GM21390 (cell line): ENCODE results near the gene CX3CL1.
"Not testable (repeated sequence)": the region's sequence is repeated elsewhere in the genome, so short reads cannot be mapped to it uniquely, and the experiment has no call there.

Source experiments
- ATAC-seq: cut with Tn5 transposase; IDR thresholded peaks from one replicate; pipeline ENCODE4 v1.9.1; 2021; ENCODE audit not compliant: unreplicated experiment

Gene CX3CL1

DNA sequence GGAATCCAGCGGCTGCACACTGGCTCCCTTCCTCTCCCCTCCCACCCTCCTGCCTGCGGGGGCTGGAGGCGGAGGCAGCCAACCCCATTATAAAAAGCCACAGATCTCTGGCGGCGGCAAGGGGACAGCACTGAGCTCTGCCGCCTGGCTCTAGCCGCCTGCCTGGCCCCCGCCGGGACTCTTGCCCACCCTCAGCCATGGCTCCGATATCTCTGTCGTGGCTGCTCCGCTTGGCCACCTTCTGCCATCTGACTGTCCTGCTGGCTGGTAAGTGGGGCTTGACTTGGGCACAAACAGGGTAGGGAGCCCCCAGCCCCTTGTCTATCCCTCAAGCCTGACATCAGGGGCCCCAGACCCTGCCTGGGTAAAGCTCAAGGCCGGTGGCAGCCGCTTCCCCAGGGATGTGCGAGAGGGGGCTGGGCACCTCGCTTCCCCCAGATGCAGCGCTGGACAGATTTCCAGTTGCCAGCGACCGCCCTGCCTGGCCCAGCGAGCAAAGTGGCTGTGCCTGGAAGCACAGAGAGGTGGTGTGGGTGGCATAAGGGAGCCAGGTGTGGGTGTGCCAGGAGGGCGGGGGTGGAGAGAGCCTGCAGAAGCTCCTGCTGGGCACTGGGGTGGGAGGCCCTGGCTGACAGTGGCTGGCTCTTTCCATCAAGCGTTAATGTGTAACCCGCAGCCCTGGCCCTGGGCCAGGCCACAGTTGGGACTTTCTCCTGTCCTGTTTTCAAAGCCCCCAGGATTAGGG is at the start of gene CX3CL1:
CX3CL1 (plus strand) TSS at position 119 of the 745 bp plus-strand sequence; CDS start at position 198, 79 bp downstream.
- no peak for ATAC-seq

DNA sequence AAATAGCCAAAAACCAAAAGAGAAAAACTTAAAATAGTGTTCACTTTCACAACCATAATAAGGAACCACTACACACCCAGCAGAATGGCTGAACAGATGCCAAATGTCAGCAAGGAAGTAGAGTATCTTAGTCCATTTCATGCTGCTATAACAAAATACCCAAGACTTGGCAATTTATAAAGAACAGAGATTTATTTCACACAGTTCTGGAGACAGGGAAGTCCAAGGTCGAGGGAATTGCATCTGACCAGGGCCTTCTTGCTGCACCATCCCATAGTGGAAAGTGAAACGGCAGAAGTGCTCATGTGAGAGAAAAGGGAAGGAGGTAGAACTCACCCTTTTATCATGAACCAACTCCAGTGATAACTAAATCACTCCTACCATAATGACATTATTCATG is 47.5 kb upstream of the CX3CL1 start:
- no peak for ATAC-seq

DNA sequence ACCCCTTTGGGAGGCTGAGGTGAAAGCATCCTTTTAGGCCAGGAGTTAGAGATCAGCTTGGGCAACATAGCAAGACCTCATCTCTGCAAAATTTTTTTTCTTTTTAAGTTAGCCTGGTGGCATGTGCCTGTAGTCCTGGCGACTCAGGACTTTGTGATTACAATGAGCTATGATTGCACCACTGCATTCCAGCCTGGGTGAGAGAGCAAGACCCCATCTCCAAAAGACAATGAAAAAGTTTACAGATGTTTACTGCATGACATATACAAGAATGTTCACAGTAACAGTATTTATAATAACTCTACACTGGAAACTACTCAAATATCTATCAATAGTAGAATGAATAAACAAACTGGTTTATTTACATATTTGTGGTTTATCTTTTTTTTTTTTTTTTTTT is 46.8 kb upstream of the CX3CL1 start:
- ATAC-seq: no peak

DNA sequence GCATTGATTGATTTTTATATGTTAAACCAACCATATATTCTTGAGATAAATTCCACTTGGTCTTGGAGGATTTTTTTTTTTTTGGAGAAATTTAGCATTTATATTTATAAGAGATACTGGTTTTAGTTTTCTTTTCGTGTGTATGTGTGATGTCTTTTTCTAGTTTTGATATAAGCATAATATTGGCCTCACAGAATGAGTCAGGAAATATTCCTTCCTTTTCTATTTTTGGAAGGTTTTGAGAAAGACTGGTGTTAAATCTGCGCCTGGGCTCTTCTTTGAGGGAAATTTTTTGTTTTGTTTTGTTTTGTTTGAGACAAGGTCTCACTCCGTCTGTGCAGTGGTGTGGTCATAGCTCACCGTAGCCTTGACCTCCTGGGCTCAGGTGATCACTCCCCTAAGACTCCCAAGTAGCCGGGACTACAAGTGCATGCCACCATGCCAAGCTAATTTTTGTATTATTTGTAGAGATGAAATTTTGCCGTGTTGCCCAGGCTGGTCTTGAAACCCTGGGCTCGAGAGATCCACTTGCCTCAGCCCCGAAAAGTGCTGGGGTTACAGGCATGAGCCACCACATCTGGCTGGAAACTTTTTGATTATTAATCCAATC is 42.5 kb upstream of the CX3CL1 start:
- no peak for ATAC-seq

DNA sequence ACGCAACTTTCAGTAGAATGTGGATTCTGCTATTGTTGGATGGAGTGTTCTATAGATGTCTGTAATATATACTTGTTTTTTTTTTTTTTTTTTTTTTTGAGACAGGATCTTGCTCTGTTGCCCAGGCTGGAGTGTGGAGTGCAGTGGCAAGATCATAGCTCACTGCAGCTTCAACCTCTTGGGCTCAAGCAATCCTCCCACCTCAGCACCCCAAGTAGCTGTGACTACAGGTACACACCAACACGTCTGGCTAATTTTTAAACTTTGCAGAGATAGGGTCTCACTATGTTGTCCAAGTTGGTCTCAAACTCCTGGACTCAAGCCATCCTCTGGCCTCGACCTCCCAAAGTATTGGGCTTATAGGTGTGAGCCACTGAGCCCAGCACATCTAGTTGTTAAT is 40.9 kb upstream of the CX3CL1 start:
- ATAC-seq: no peak

DNA sequence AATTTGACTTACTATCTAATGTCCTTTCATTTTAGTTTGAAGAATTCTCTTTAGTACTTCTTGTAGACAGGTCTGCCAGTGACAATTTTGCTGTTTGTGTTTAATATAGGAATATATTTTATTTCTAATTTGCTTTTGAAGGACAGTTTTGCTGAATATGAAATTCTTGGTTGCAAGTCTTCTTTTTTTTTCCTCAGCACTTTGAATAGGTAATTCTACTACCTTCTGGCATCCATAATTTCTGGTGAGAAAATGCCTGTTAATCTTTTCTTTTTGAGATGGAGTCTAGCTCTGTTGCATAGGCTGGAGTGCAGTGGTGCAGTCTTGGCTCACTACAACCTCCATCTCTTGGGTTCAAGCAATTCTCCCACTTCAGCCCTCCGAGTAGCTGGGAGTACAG is 38.9 kb upstream of the CX3CL1 start:
- no peak for ATAC-seq

DNA sequence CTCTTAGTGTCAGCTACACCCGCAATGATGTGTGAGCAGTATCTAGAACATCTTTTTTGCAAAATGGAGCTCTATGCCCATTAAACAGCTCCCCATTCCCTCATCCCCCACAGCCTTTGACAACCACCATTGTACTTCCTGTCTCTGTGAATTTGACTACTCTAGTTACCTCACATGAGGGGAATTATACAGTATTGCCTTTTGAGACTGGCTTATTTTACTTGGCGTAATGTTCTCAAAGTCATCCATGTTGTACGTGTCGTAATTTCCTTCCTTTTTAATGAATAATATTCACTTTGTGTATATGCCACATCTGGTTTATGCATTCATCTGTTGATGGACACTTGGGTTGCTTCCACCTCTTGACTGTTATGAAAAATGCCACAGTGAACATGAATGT is 36.9 kb upstream of the CX3CL1 start:
- ATAC-seq: no peak

DNA sequence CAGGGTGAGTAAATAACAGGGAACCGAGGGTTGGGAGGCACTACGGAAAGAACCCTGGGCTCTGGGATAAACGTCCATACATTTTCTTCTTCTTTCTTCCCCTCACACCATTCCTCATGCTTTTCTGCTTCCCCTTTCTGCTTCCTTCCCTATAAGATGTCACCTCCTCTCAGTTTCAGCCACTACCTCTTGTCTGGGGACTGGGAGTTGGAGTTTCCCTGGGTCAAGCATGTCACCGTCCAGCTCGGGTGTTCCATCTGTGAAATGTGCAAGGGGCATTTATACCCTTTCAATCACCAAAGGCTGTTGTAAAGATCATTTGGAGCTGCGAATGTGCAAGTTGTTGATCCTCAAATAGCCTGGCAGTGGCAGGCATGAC is 31.2 kb upstream of the CX3CL1 start:
- no peak for ATAC-seq

DNA sequence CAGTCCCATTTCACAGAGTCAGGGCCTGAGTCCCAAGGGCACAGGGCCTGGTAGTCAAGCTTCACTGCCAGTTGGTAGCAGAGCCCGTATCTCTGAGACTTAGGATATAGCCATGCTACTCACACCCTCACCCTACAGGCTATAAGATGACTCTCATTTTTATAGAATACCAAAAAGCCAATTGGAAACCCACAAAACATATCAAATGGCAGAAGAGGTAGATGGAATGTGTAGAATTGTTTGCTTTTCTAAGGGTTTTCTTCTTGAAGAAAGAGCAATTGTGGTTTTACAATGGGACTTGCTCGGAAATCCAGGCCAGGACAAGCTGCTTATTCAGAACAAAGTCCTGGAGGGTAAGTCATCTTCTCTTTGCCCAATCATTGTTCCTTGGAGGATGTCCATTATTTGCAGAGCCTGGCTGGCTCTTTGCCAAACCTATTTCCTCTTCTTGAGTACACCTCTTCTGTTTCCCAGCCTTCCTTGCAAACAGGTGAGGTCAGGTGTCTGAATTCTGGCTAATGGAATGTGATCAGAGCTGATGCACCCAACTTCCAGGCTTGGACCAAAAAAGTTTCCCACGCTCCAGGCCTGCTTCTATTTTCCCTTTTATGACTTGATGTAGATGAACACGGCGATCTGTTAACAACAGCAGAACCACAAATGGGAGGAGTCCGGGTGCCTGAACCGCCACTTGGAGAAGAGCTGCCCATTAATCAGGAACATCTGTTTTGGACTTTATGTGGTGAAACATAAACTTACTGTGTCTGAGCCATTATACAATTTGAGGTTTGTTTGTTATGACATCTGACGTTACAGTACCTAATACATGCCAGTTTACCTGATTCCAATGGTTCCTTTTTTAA is 30.6 kb upstream of the CX3CL1 start:
- no peak for ATAC-seq

DNA sequence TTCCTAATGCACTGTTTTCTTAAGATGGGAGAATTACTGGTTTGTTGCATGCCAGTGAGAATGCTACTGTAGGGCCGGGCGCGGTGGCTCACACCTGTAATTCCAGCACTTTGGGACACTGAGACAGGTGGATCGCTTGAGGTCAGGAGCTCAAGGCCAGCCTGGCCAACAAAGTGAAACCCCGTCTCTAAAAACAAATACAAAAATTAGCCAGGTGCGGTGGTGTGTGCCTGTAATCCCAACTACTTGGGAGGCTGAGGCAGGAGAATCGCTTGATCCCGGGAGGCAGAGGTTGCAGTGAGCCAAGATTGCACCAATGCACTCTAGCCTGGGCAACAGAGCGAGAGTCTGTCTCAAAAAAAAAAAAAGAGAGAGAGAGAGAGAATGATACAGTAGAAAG is 29.7 kb upstream of the CX3CL1 start:
- not testable (repeated sequence) for ATAC-seq

DNA sequence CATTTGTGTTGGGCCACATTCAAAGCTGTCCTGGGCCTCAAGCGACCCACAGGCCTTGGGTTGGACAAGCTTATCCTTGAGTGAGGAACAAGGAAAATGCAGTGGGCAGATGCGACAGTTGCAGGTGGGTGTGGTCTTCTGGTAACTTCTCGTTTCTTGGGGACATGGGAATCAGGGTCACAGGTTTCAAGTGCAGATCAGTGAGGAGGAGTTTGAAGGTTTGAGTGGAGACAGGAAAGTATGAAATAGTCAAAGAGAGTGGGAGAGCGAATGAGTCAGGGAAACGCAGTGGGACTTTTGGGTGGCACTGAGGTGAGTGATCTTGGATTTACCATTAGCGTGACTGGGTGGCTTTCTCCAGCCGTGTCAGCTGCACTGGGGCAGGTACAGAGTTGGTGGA is 29.1 kb upstream of the CX3CL1 start:
- no peak for ATAC-seq

DNA sequence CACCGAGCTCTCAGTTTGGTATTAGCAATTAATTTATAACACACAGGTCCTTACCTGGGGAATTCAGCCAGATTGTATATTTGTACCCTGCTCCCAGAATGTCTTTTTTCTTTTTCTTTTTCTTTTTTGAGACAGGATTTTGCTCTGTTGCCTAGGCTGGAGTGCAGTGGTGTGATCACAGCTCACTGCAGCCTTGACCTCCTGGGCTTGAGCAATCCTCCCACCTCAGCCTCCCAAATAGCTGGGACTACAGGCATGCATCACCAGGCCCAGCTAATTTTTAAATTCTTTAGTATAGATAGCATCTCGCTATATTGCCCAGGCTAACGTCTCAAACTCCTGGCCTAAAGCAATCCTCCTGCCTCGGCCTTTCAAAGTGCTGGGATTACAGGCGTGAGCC is 28.2 kb upstream of the CX3CL1 start:
- not testable (repeated sequence) for ATAC-seq

DNA sequence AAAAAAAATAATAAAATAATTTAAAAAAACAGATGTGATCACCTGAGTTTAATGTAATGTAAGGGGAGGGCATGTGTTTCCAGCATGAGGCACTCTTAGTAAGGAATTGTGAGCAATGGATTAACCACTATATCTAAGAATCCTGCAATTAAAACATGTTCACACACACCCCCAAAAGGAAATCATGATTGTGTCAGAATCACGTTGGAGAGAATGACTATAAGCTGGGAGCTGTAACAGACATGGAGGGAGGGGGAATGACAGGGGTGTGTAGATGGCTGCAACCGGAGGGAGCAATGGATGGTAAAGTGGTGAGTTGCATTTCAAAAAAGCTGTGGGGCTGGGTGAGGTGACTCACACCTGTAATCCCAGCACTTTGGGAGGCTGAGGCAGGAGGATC is 27.3 kb upstream of the CX3CL1 start:
- ATAC-seq: no peak

DNA sequence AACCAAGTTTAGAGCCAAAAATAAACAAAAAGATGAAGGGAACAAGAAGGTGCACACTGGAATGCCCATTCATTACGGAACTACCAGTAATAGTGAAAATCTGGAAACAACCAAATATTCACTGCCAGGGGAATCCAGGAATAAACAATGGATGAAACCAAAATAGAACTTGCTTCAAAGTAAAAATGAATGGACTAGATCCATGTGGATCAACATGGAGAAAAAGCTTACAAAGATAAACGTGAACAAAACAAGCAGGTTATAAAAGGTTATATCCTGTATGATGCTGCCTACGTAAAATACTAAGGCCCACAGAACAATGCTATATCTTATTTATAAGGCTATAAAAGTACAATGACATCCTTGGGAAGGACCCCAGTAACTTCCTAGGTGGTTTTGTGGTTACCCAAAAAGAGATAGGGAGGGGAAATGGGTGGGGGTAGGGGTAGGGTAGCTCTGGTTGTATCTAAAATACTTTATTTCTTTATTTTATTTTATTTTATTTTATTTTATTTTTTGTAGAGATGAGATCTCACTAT is 26.6 kb upstream of the CX3CL1 start:
- ATAC-seq: no peak

DNA sequence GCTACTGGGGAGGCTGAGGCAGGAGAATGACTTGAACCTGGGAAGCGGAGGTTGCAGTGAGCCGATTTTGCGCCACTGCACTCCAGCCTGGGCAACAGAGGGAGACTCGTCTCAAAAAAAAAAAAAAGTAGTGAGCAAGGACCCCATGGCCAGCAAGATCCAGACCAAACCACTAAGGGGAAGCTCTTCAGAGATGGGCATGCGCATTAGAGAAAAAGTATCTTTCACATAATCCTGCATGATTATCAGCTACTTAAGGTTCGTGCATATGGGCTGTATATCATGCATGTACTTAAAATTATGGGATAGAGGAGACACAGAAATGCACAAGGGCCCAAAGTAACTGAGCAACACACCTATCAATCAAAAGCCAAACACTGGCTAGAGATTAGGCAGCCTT is 24.4 kb upstream of the CX3CL1 start:
- ATAC-seq: no peak

DNA sequence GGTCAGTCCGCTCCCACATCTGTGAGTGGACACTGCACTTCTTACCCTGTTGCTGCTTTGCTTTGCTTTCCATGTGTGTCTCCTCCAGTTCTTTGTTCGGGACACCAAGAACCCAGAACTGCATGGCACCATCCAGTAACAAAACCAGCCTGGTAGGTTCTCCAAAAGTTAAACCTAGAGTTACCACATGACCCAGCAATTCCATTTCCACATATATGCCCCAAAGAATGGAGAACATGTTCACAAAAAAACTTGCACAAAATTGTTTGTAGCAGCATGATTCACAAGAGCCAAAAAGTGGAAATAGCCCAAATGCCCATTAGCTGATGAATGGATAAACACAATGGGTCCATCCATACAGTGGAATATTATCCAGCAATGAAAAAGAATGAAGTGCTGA is 24.0 kb upstream of the CX3CL1 start:
- no peak for ATAC-seq

DNA sequence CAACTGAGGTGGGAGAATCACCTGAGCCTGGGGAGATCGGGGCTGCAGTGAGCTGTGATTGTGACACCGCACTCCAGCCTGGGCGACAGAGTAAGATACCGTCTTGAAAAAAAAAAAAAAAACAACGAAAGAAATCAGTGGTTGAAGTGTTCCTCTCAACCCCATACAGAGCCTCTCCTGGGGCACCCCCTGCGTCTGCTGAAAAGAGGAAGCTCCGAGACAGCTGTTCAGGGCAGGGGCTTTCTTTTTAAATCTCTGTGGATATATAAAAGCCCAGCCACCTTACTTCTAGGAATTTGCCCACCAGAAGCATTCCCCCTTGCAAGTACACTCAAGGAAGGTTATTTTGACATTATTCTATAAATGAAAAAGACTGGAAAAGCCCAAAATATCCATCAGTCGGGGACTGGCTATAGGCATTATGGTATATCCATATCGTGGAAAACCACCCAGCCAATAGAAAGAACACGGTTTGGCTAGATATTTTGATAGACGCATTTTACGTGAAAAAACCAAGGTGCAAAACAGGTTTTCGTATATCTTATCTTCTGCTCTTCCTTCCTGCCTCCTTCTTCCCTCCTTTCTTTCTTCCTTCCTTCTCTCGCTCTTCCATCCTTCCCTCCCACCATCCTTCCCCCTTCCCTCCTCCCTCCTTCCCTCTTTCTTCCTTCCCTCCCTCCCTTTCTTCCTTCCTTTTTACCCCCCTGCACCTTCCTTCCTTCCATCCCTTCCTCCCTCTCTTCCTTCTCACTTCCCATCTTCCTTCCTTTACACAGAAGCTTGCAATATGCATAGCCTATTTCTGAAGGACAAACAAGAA is 22.9 kb upstream of the CX3CL1 start:
- peak; percentile 88 for ATAC-seq

DNA sequence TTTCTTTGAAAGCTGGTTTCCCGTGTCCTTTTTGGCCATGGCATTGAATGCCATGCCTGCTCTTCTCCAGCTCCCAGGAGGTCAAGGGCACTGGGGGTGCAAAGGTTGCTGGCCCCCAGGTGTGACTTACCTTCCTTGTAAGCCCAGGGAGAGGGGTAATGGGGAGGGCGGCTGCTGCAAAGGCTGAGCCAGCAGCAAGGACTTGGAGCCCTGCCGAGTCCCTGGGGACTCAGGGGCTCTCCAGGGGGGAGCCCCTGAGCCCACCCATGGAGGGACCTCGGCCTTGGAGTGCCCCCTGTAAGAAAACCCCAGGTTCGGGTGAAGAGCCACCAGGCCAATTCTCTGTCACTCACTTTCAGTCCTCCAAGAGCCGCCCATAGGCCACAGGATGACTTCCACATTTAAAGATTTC is 19.6 kb upstream of the CX3CL1 start:
- ATAC-seq: no peak

DNA sequence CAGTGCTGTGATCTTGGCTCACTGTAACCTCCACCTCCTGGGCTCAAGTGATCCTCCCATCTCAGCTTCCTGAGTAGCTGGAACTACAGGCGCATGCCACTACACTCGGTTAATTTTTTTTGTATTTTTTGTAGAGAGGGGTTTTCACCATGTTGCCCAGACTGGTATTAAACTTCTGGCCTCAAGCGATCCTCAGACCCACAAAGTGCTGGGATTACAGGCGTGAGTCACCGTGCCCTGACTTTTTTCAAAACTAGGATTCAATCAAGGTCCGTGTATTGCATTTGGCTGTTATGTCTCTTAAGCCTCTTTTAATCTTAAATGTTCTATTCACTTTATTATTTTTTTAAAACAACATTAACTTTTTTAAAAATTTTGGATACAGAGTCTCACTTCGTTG is 18.0 kb upstream of the CX3CL1 start:
- no peak for ATAC-seq

DNA sequence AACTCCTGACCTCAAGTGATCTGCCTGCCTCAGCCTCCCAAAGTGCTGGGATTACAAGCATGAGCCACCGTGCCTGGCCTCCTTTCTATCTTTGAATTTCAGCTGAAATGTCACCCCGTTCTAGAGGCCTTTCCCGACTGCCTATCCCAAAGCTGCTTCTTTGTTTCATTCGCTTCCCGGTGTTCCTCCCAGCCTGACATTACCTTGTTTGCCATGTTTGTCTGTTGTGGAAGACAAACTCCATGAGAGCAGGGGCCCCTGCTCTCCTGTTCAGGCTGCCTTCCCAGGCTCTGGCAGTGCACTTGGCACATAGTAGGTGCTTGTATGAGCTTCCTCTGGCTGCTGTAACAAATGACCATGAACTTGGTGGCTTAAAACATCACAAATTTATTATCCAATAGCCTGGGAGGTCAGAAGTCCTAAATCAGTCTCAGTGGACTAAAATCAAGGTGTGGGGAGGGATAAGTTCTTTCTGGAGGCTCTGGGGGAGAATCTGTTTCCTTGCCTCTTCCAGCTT is 16.3 kb upstream of the CX3CL1 start:
- no peak for ATAC-seq

DNA sequence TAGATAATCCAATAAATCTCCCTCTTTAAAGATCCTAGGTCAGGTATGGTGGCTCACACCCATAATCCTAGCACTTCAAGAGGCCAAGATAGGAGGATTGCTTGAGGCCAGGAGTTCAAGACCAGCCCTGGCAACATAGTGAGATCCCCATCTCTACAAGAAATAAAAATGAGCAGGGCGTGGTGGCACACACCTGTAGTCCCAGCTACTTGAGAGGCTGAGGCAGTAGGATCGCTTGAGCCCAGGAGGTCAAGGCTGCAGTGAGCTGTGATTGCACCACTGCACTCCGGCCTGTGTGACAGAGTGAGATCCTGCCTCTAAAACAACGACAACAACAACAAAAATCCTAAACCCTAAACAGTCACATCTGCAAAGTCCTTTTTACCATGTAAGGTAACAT is 15.7 kb upstream of the CX3CL1 start:
- ATAC-seq: no peak
